Measurements from ENCODE around the gene MEP1B.

Gene MEP1B

DNA sequence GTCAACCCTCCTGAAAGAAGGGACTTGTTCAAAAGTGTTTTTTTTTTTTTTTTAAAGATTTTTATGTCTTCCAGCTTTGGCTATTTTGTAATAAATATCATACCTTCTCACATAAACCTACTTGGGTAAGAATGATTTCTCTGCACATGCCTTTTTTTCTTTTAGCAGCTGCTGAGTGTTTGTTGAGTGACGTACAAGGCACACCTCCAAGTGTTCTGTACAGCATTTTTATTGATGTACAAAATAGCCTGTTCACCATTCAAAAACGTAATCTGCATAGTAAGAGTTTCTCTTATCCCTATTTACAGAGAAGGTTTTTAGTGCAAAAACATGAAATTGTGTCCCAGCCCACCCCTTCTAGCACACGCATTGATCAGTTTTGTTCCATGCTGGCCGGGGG, 77.6 kb downstream of the MEP1B start:
- DNase-seq (ENCODE audit: low read depth) = no peak

Measured in GM04503 (cell line).